GM19324 (cell line): ENCODE data around the gene CFAP251.

ENCODE experiments used
- ATAC-seq: cut with Tn5 transposase; IDR thresholded peaks from one replicate; pipeline ENCODE4 v1.9.1; 2021; ENCODE audit warnings: mild to moderate bottlenecking, moderate library complexity; ENCODE audit not compliant: unreplicated experiment, low FRiP score

The CFAP251 gene

GRCh38 chr12:121996050-121996944, 77.9 kb downstream of the CFAP251 start:
- ATAC-seq, result no peak

GRCh38 chr12:121996945-121997612, 78.7 kb downstream of the CFAP251 start:
- ATAC-seq, result no peak

GRCh38 chr12:122001466-122002209, 83.2 kb downstream of the CFAP251 start:
- ATAC-seq, result no peak

- ATAC-seq, result no peak
Observed at GRCh38 chr12:122003651-122004611, 85.5 kb downstream of the CFAP251 start.

GRCh38 chr12:122004633-122005071, 86.3 kb downstream of the CFAP251 start:
- no peak for ATAC-seq

- ATAC-seq, result no peak
Observed at GRCh38 chr12:122005252-122005776, 86.9 kb downstream of the CFAP251 start.

- ATAC-seq, result no peak
Observed at GRCh38 chr12:122006186-122006926, 88.0 kb downstream of the CFAP251 start.

- ATAC-seq, result no peak
Observed at GRCh38 chr12:122009741-122010140, 91.3 kb downstream of the CFAP251 start.

- no peak for ATAC-seq
Observed at GRCh38 chr12:122012184-122012583, 93.8 kb downstream of the CFAP251 start.

GRCh38 chr12:122013136-122013535, 94.7 kb downstream of the CFAP251 start:
- ATAC-seq, result no peak

- ATAC-seq, result no peak
Observed at GRCh38 chr12:122013791-122014590, 95.6 kb downstream of the CFAP251 start.

GRCh38 chr12:122014781-122015180, 96.4 kb downstream of the CFAP251 start:
- no peak for ATAC-seq

- ATAC-seq, result no peak
Observed at GRCh38 chr12:122018457-122018856, 100.1 kb downstream of the CFAP251 start.

- ATAC-seq, result no peak
Observed at GRCh38 chr12:122018937-122019336, 100.5 kb downstream of the CFAP251 start.

GRCh38 chr12:122020795-122021192, 102.4 kb downstream of the CFAP251 start:
- no peak for ATAC-seq

- no peak for ATAC-seq
Observed at GRCh38 chr12:122021193-122021821, 102.9 kb downstream of the CFAP251 start.

- ATAC-seq, result no peak
Observed at GRCh38 chr12:122021822-122022392, 103.5 kb downstream of the CFAP251 start, which contains the start of gene BCL7A. Gene BCL7A, plus strand, starts transcription at chr12:122021884. Its CDS starts 208 bp downstream, at chr12:122022092.
